ENCODE results near the gene ANKRD62.

The ANKRD62 gene

GRCh38 chr18:12049978-12050811 is 43.4 kb upstream of the ANKRD62 start:
- peak; percentile 60 for DNase-seq (ENCODE audit: low spot score)
- TF ChIP-seq CTCF (IDR thresholded peaks at IDR 0.05; ENCODE audit: extremely low read depth, insufficient read depth, missing control alignments) = no peak
- in situ Hi-C loops (cut with MboI; ENCODE audit: low pct_unique_long_range_greater_than_20kb, low sequenced_read_pairs, unreplicated experiment) = loop anchor here (25.0 kb wide), 3 partner anchors 113 to 313 kb away; no protein-coding TSS in a partner anchor

GRCh38 chr18:12052866-12053265 is 40.8 kb upstream of the ANKRD62 start:
- in situ Hi-C loops (cut with MboI; ENCODE audit: low pct_unique_long_range_greater_than_20kb, low sequenced_read_pairs, unreplicated experiment) = loop anchor here (25.0 kb wide), 1 partner anchor 184 kb away; no protein-coding TSS in a partner anchor
- no peak for DNase-seq (ENCODE audit: low spot score)
- TF ChIP-seq CTCF (IDR thresholded peaks at IDR 0.05; ENCODE audit: extremely low read depth, insufficient read depth, missing control alignments) = no peak

- in situ Hi-C loops (cut with MboI; ENCODE audit: low pct_unique_long_range_greater_than_20kb, low sequenced_read_pairs, unreplicated experiment) = loop anchor here (25.0 kb wide), 1 partner anchor 184 kb away; no protein-coding TSS in a partner anchor
- no peak for TF ChIP-seq CTCF (IDR thresholded peaks at IDR 0.05; ENCODE audit: extremely low read depth, insufficient read depth, missing control alignments)
- DNase-seq (ENCODE audit: low spot score) = peak; percentile 52
Observed at GRCh38 chr18:12053289-12053688, 40.4 kb upstream of the ANKRD62 start.

- no peak for DNase-seq (ENCODE audit: low spot score)
- in situ Hi-C loops (cut with MboI; ENCODE audit: low pct_unique_long_range_greater_than_20kb, low sequenced_read_pairs, unreplicated experiment) = loop anchor here (25.0 kb wide), 1 partner anchor 181 kb away; no protein-coding TSS in a partner anchor
- TF ChIP-seq CTCF (IDR thresholded peaks at IDR 0.05; ENCODE audit: extremely low read depth, insufficient read depth, missing control alignments) = no peak
Observed at GRCh38 chr18:12056034-12056883, 37.4 kb upstream of the ANKRD62 start.

- in situ Hi-C loops (cut with MboI; ENCODE audit: low pct_unique_long_range_greater_than_20kb, low sequenced_read_pairs, unreplicated experiment) = loop anchor here (25.0 kb wide), 1 partner anchor 180 kb away; no protein-coding TSS in a partner anchor
- TF ChIP-seq CTCF (IDR thresholded peaks at IDR 0.05; ENCODE audit: extremely low read depth, insufficient read depth, missing control alignments) = no peak
- DNase-seq (ENCODE audit: low spot score) = no peak
Observed at GRCh38 chr18:12056884-12057402, 36.7 kb upstream of the ANKRD62 start.

- in situ Hi-C loops (cut with MboI; ENCODE audit: low pct_unique_long_range_greater_than_20kb, low sequenced_read_pairs, unreplicated experiment) = loop anchor here (25.0 kb wide), 1 partner anchor 180 kb away; no protein-coding TSS in a partner anchor
- DNase-seq (ENCODE audit: low spot score) = no peak
- TF ChIP-seq CTCF (IDR thresholded peaks at IDR 0.05; ENCODE audit: extremely low read depth, insufficient read depth, missing control alignments) = peak; percentile 17
Observed at GRCh38 chr18:12057419-12058039, 36.1 kb upstream of the ANKRD62 start.
